Measurements from ENCODE around the gene SGK1. TPM values are rescaled to one million over a fixed set of nuclear protein-coding genes. Genes with fewer than 3 reads are reported as not detected.

Gene SGK1
- total RNA-seq, 1 experiment from 2014 or later: 95.2 TPM

DNA sequence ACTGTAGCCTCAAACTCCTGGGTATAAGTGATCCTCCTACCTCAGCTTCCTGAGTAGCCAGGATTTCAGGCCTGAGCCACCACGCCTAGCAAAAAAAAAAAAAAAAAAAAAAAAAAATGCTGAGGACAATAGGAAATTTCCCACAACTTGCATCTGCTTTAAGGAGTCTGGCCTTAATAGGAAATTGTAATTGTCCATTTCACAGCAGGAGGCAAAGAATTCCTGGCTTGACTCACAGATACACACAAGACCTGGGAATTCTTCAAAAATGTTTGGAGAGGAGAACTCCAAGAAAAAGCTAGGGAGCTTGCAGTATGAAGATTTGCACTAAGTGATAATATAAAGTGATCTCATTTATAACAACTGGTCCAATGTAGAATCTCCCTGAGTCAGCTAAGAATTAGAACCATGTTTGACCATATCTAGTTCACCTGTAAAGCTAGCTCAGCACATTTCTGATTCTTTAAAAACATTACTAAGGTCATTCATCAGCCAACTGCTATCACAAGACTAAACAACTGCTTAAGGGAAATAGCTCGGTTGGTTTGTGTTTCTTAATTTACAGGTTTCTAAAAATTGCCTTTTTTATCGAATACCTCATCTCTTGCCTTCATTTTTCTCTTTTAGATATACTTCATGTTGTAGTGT lies 185.3 kb downstream of the SGK1 start:
- ChIA-PET CTCF (no interaction called here), POLR2A (ENCODE audit: unreplicated experiment) (interaction anchor here (0.6 kb wide), 1 partner anchor 174 kb away, joined by 3 read pairs; no protein-coding TSS in a partner anchor)
- Histone ChIP-seq H3K79me2 (ENCODE audit: low read length) (no peaks in the 10 kb centered on the region), H2AFZ (ENCODE audit: low read length) (no peak overlapping the region), H3K9me2 (replicated peaks; ENCODE audit: low read length) (no peaks in the 10 kb centered on the region), H4K20me1 (ENCODE audit: low read length) (no peaks in the 10 kb centered on the region), H3K36me3 (ENCODE audit: low read depth, low read length) (no peaks in the 10 kb centered on the region), H3F3A (ENCODE audit: low read length, unreplicated experiment) (no peaks in the 10 kb centered on the region), H3K4me2 (ENCODE audit: low read length) (no peak overlapping the region), H3K4me1 (ENCODE audit: insufficient read depth, low read length) (no peaks in the 10 kb centered on the region), H3K9me3 (ENCODE audit: low read length) (no peaks in the 10 kb centered on the region), H3K9ac (ENCODE audit: low read length) (no peak overlapping the region), H3K4me3 (ENCODE audit: low read length) (no peak overlapping the region), H3K27me3 (ENCODE audit: low read length) (no peaks in the 10 kb centered on the region), H3K27ac (ENCODE audit: low read length) (no peak overlapping the region)
- intact Hi-C loops (cut with micrococcal nuclease): no loop called here
- BruUV-seq (replicated peaks): no TSS peak
- DNase-seq (no peak), ATAC-seq (no peak)
- no peak for TF ChIP-seq EZH2 (IDR thresholded peaks at IDR 0.05; ENCODE audit: low read length, unreplicated experiment)
- TF ChIP-seq, protein P1, sequence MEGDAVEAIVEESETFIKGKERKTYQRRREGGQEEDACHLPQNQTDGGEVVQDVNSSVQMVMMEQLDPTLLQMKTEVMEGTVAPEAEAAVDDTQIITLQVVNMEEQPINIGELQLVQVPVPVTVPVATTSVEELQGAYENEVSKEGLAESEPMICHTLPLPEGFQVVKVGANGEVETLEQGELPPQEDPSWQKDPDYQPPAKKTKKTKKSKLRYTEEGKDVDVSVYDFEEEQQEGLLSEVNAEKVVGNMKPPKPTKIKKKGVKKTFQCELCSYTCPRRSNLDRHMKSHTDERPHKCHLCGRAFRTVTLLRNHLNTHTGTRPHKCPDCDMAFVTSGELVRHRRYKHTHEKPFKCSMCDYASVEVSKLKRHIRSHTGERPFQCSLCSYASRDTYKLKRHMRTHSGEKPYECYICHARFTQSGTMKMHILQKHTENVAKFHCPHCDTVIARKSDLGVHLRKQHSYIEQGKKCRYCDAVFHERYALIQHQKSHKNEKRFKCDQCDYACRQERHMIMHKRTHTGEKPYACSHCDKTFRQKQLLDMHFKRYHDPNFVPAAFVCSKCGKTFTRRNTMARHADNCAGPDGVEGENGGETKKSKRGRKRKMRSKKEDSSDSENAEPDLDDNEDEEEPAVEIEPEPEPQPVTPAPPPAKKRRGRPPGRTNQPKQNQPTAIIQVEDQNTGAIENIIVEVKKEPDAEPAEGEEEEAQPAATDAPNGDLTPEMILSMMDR (conservative IDR thresholded peaks at IDR 0.05; ENCODE audit: low read depth, low read length): no peak
- TF ChIP-seq EZH2phosphoT487 (IDR thresholded peaks at IDR 0.05; ENCODE audit: borderline replicate concordance, low read length): no peak

DNA sequence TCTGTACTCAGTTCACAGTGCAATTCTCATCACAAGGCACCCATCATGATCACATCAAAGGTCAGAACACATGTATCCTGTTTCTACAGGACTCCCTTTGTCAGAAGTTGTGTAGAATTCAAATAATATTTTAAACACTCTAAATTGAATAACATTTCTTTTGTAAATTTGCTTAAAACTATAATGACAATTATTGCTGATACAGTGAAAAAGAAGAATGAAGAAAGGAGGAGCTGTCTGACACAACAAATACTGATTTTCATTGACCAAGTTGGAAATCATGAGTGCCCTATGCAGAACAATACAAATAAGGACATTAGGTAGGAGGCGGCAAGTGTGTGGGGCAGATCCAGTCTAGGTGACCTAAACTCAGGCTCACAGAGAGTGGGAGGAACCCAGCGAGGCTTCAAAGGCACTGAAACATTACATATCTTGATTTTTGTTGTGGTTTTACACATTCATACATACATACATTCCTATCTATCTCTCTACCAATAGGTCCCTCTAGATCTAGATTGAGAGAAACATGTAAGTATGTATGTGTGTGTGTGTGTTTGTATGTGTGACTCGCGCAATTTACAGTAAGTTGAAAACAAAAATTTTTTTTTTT lies 186.3 kb downstream of the SGK1 start:
- POLR2A ChIA-PET (ENCODE audit: unreplicated experiment): no interaction called here
- intact Hi-C loops (cut with micrococcal nuclease): no loop called here
- no peaks in the 10 kb centered on the region for H3K9me3 ChIP-seq (ENCODE audit: low read length)
- no peaks in the 10 kb centered on the region for H3K27me3 ChIP-seq (ENCODE audit: low read length)
- TF ChIP-seq EZH2 (IDR thresholded peaks at IDR 0.05; ENCODE audit: low read length, unreplicated experiment) (no peak), EZH2phosphoT487 (IDR thresholded peaks at IDR 0.05; ENCODE audit: borderline replicate concordance, low read length) (no peak)
- TF ChIP-seq, protein P1 (conservative IDR thresholded peaks at IDR 0.05; ENCODE audit: low read depth, low read length): no peak
- no peaks in the 10 kb centered on the region for H3K79me2 ChIP-seq (ENCODE audit: low read length)
- H3K9ac ChIP-seq (ENCODE audit: low read length): no peak overlapping the region
- BruUV-seq (replicated peaks): no TSS peak
- H3F3A ChIP-seq (ENCODE audit: low read length, unreplicated experiment): no peaks in the 10 kb centered on the region
- no peaks in the 10 kb centered on the region for H4K20me1 ChIP-seq (ENCODE audit: low read length)
- no peaks in the 10 kb centered on the region for H3K4me1 ChIP-seq (ENCODE audit: insufficient read depth, low read length)
- ATAC-seq: no peak
- H3K9me2 ChIP-seq (replicated peaks; ENCODE audit: low read length): no peaks in the 10 kb centered on the region
- DNase-seq: no peak
- CTCF ChIA-PET: no interaction called here
- H3K36me3 ChIP-seq (ENCODE audit: low read depth, low read length): no peaks in the 10 kb centered on the region
- no peak overlapping the region for H3K27ac ChIP-seq (ENCODE audit: low read length)
- H2AFZ ChIP-seq (ENCODE audit: low read length): no peak overlapping the region
- no peak overlapping the region for H3K4me3 ChIP-seq (ENCODE audit: low read length)
- H3K4me2 ChIP-seq (ENCODE audit: low read length): no peak overlapping the region

DNA sequence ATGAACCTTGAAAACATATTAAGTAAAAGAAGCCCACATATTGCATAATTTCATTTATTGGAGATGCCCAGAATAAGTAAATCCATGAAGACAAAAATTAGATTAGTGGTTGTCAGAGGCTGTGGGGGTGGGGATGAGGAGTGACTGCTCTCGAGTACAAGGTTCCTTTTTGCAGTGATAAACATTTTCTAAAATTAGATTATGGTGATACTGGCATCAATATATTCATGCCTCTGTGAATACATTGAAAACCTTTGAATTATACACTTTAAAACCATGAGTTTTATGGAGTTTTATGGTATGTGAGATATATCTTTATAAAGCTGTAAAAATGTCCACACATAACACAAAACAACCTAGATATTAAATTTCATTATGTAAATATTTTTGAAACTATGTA lies 189.8 kb downstream of the SGK1 start:
- H3K27me3 ChIP-seq (ENCODE audit: low read length): no peaks in the 10 kb centered on the region
- DNase-seq (no peak), ATAC-seq (no peak)
- TF ChIP-seq, protein P1 (conservative IDR thresholded peaks at IDR 0.05; ENCODE audit: low read depth, low read length): no peak
- TF ChIP-seq EZH2 (IDR thresholded peaks at IDR 0.05; ENCODE audit: low read length, unreplicated experiment) (no peak), EZH2phosphoT487 (IDR thresholded peaks at IDR 0.05; ENCODE audit: borderline replicate concordance, low read length) (no peak)
- H3K4me2 ChIP-seq (ENCODE audit: low read length): no peak overlapping the region
- H3K79me2 ChIP-seq (ENCODE audit: low read length): no peaks in the 10 kb centered on the region
- H3K9ac ChIP-seq (ENCODE audit: low read length): no peak overlapping the region
- no peaks in the 10 kb centered on the region for H3K36me3 ChIP-seq (ENCODE audit: low read depth, low read length)
- intact Hi-C loops (cut with micrococcal nuclease): no loop called here
- no peaks in the 10 kb centered on the region for H3K9me3 ChIP-seq (ENCODE audit: low read length)
- no peaks in the 10 kb centered on the region for H4K20me1 ChIP-seq (ENCODE audit: low read length)
- H3K4me1 ChIP-seq (ENCODE audit: insufficient read depth, low read length): no peaks in the 10 kb centered on the region
- H3F3A ChIP-seq (ENCODE audit: low read length, unreplicated experiment): no peaks in the 10 kb centered on the region
- ChIA-PET POLR2A (ENCODE audit: unreplicated experiment) (no interaction called here), CTCF (no interaction called here)
- H3K27ac ChIP-seq (ENCODE audit: low read length): no peak overlapping the region
- no TSS peak for BruUV-seq (replicated peaks)
- H2AFZ ChIP-seq (ENCODE audit: low read length): no peak overlapping the region
- H3K9me2 ChIP-seq (replicated peaks; ENCODE audit: low read length): no peaks in the 10 kb centered on the region
- H3K4me3 ChIP-seq (ENCODE audit: low read length): no peak overlapping the region
